RWPE2 (cell line): Measurements from ENCODE around the gene TMEM63C.

Experiments used
- ATAC-seq: fragments of 200-7000 bp; cut with Tn5 transposase; 3 replicates; pipeline ENCODE4 v1.9.1; 2021; ENCODE audit warnings: low read depth
- DNase-seq: peaks from one replicate; pipeline ENCODE4 v3.0.0-alpha.2; 2020; ENCODE audit warnings: low spot score
- H3K27ac ChIP-seq: fragments of 450-650 bp; 2 replicates; pipeline ENCODE4 v1.5.1; 2017; ENCODE audit warnings: mild to moderate bottlenecking; ENCODE audit not compliant: poor library complexity, severe bottlenecking
- H3K27me3 ChIP-seq: fragments of 250-450 bp; sonication (Bioruptor Pico); 2 replicates; pipeline ENCODE4 v1.5.1; 2021; ENCODE audit warnings: mild to moderate bottlenecking, moderate library complexity; ENCODE audit not compliant: insufficient read depth, poor library complexity, severe bottlenecking
- H3K36me3 ChIP-seq: fragments of 250-450 bp; sonication (Bioruptor Pico); 2 replicates; pipeline ENCODE4 v1.5.1; 2020; ENCODE audit warnings: low read depth, mild to moderate bottlenecking, moderate library complexity
- H3K4me1 ChIP-seq: fragments of 250-450 bp; sonication (Bioruptor Pico); 2 replicates; pipeline ENCODE4 v1.5.1; 2021; ENCODE audit warnings: mild to moderate bottlenecking, moderate library complexity; ENCODE audit not compliant: insufficient read depth, poor library complexity, severe bottlenecking
- H3K4me3 ChIP-seq: fragments of 250-450 bp; sonication (Bioruptor Pico); 2 replicates; pipeline ENCODE4 v1.5.1; 2021; ENCODE audit warnings: mild to moderate bottlenecking, moderate library complexity; ENCODE audit not compliant: severe bottlenecking
- H3K9me3 ChIP-seq: fragments of 250-450 bp; sonication (Bioruptor Pico); 2 replicates; pipeline ENCODE4 v1.5.1; 2021; ENCODE audit warnings: mild to moderate bottlenecking, moderate library complexity; ENCODE audit not compliant: severe bottlenecking
- CTCF ChIP-seq: fragments of 450-650 bp; IDR thresholded peaks from one replicate; pipeline ENCODE4 v1.5.1; 2017; ENCODE audit warnings: mild to moderate bottlenecking, moderate library complexity; ENCODE audit not compliant: poor library complexity, severe bottlenecking

Gene TMEM63C

GRCh38 chr14:77201696-77202095, 20.1 kb downstream of the TMEM63C start:
- Histone ChIP-seq H3K27ac (no peak overlapping the region), H3K36me3 (no peaks in the 10 kb centered on the region), H3K4me3 (no peak overlapping the region), H3K9me3 (no peaks in the 10 kb centered on the region), H3K4me1 (no peaks in the 10 kb centered on the region), H3K27me3 (no peaks in the 10 kb centered on the region)
- ATAC-seq (no peak), DNase-seq (no peak)
- TF ChIP-seq CTCF, result no peak

- Histone ChIP-seq H3K27me3 (no peaks in the 10 kb centered on the region), H3K4me3 (no peak overlapping the region), H3K9me3 (no peaks in the 10 kb centered on the region), H3K36me3 (no peaks in the 10 kb centered on the region), H3K4me1 (no peaks in the 10 kb centered on the region), H3K27ac (no peak overlapping the region)
- no peak for TF ChIP-seq CTCF
- DNase-seq (no peak), ATAC-seq (no peak)
These were observed 22.2 kb downstream of the TMEM63C start for GRCh38 chr14:77203611-77204458.

- Histone ChIP-seq H3K27ac (no peak overlapping the region), H3K36me3 (no peaks in the 10 kb centered on the region), H3K4me1 (no peaks in the 10 kb centered on the region), H3K9me3 (no peaks in the 10 kb centered on the region), H3K4me3 (no peak overlapping the region), H3K27me3 (no peaks in the 10 kb centered on the region)
- no peak for TF ChIP-seq CTCF
- DNase-seq (no peak), ATAC-seq (no peak)
These were observed 22.8 kb downstream of the TMEM63C start for GRCh38 chr14:77204459-77204771.

- H3K36me3 ChIP-seq, result no peaks in the 10 kb centered on the region
- no peak for ATAC-seq
- H3K27ac ChIP-seq, result no peak overlapping the region
- no peaks in the 10 kb centered on the region for H3K9me3 ChIP-seq
- H3K27me3 ChIP-seq, result no peaks in the 10 kb centered on the region
- H3K4me3 ChIP-seq, result no peak overlapping the region
- no peak for TF ChIP-seq CTCF
- DNase-seq, result no peak
- no peaks in the 10 kb centered on the region for H3K4me1 ChIP-seq
These were observed 23.3 kb downstream of the TMEM63C start for GRCh38 chr14:77204907-77205306.

DNA sequence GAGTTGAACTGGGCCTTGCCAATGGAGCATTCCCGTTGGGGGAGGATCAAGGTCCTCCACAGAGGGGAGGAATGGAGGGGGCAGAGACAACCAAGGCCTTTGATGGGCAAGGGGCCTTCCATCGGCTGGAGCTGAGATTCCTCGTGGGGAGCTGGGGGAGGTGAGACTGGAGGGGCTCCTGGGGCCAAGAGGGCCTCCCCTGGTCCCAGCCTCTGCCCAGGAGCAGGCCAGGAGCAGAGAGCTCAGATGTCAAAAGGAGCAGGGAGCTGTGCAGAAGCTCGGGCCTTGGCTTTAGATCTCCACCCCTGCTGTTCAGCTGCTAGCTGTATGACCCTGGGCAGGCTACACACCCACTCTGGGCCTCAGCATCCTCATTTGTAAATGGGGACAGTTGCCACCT, 24.0 kb downstream of the TMEM63C start:
- H3K4me3 ChIP-seq, result no peak overlapping the region
- no peaks in the 10 kb centered on the region for H3K36me3 ChIP-seq
- H3K27me3 ChIP-seq, result no peaks in the 10 kb centered on the region
- H3K4me1 ChIP-seq, result no peaks in the 10 kb centered on the region
- no peaks in the 10 kb centered on the region for H3K9me3 ChIP-seq
- no peak for TF ChIP-seq CTCF
- no peak overlapping the region for H3K27ac ChIP-seq
- no peak for DNase-seq
- ATAC-seq, result no peak
